ENCODE measurements around the gene MAP1LC3B2.

MAP1LC3B2 gene

DNA sequence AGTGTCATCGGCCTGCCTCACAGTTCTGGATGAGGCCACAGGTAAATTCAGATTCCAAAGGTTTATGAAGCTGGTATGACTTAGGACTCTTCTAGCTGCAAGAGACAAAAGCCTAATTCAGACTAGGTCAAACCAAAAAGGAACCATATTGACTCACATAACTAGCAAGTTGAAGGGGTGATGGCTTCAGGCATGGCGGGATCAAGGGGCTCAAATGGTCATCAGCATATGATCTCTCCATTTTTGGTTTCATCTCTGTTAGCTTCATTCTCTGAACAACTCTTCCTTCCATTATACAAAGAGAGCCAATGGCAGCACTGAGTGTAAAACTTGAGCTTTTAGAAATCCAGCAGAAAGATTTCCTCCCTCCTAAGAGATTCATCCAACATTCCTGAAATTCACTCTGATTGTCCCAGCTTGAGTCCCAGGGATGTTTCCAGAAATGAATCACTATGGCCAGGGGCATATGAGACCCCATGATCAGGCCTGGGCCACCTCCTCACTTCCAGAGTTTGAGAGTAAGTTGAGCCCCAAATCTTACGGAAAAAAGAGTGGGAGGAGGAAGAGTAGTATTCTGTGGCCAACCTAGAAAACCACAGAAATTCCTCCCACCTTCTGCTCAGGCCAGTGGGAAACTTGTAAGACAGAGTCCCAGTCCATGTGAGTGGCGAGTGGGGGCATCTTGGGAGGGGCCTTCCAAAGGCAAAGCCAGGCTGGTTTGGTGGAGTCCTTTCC is 2.0 kb upstream of the MAP1LC3B2 start:
- in situ Hi-C loops (cut with HindIII; ENCODE audit: low pct_ligation_motif_present, low sequenced_read_pairs), result no loop called here
- Histone ChIP-seq H3K27ac (no peak overlapping the region), H3K4me3 (ENCODE audit: low read depth, low read length) (no peak overlapping the region), H3K27me3 (replicated peaks) (no peaks in the 10 kb centered on the region), H3K36me3 (replicated peaks) (no peaks in the 10 kb centered on the region)
- no peak for DNase-seq
- TF ChIP-seq, protein P1, sequence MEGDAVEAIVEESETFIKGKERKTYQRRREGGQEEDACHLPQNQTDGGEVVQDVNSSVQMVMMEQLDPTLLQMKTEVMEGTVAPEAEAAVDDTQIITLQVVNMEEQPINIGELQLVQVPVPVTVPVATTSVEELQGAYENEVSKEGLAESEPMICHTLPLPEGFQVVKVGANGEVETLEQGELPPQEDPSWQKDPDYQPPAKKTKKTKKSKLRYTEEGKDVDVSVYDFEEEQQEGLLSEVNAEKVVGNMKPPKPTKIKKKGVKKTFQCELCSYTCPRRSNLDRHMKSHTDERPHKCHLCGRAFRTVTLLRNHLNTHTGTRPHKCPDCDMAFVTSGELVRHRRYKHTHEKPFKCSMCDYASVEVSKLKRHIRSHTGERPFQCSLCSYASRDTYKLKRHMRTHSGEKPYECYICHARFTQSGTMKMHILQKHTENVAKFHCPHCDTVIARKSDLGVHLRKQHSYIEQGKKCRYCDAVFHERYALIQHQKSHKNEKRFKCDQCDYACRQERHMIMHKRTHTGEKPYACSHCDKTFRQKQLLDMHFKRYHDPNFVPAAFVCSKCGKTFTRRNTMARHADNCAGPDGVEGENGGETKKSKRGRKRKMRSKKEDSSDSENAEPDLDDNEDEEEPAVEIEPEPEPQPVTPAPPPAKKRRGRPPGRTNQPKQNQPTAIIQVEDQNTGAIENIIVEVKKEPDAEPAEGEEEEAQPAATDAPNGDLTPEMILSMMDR (IDR thresholded peaks at IDR 0.05; ENCODE audit: low read depth, low read length, missing control alignments), result no peak

DNA sequence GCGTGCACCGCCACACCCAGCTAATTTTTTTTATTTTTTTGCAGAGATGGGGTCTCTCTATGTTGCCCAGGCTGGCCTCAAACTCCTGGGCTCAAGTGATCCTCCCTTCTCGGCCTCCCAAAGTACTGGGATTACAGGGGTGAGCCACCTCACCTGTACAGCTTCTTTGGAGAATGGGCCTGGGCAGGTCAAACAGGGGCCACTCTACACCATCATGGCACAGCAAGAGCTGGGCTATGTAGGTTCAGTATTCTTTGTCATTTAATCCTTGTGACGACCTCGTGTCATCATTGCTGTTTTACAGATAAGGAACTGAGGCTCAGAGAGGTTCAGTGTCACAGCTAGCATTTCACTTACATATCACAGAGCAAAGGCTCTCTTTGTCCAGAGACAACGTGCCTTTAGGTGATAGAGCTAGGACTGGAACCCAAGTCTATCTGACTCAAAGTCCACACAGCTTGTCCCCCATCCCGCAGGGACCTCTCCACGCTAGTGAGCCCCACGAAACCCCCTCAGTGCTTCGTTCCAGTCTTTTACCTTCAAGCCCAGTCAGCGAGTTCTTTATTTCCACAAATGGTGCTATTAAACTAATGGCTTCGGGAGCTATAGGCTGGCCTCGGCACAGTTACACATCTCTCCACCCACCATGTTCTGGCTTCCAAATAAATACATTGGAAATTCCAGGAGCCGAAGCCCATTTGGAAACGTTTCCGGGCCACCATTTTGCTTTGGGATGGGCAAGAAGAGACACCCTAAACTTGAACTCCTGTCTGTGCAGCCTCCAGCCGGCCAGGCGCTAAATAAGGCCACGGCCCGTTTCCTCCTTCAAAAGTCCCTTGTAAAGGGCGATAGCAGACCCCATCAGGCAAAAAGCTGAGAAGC is 660 bp upstream of the MAP1LC3B2 start:
- no peak overlapping the region for H3K27ac ChIP-seq
- in situ Hi-C loops (cut with HindIII; ENCODE audit: low pct_ligation_motif_present, low sequenced_read_pairs), result no loop called here
- no peak overlapping the region for H3K4me3 ChIP-seq (ENCODE audit: low read depth, low read length)
- DNase-seq, result no peak
- TF ChIP-seq, protein P1 (IDR thresholded peaks at IDR 0.05; ENCODE audit: low read depth, low read length, missing control alignments), result no peak
- H3K27me3 ChIP-seq (replicated peaks), result no peaks in the 10 kb centered on the region
- no peaks in the 10 kb centered on the region for H3K36me3 ChIP-seq (replicated peaks)

DNA sequence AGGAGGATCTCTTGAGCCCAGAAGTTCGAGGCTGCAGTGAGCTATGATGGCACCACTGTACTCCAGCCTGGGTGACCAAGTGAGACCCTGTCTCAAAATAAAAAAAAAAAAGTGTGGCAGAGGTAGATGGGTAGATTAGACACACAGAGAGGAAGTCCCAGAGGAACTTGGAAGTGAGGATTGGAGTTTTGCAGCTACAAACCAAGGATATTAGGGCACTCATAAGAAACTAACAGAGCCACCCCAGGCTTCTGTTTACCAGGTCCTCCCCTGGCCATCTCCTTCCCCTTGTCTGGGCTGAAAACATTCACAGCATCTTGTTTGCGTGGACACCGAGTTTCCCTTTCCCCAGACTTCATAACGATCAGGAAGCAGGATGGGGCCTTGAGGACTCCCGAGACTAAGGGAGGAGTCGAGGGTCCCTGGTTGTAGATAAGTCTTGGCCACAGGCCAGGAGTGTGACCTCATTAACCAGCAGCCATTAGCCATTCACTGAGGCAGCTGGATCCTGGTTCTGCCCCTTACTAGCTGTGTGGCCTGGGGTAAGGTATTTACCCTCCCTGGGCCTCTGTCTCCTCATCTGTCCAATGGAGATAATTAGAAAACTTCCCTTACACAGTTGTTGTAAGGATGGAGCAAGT is 2.1 kb downstream of the MAP1LC3B2 start:
- no peaks in the 10 kb centered on the region for H3K36me3 ChIP-seq (replicated peaks)
- H3K27ac ChIP-seq, result no peak overlapping the region
- DNase-seq, result no peak
- TF ChIP-seq, protein P1 (IDR thresholded peaks at IDR 0.05; ENCODE audit: low read depth, low read length, missing control alignments), result no peak
- H3K4me3 ChIP-seq (ENCODE audit: low read depth, low read length), result no peak overlapping the region
- no peaks in the 10 kb centered on the region for H3K27me3 ChIP-seq (replicated peaks)
- in situ Hi-C loops (cut with HindIII; ENCODE audit: low pct_ligation_motif_present, low sequenced_read_pairs), result no loop called here

DNA sequence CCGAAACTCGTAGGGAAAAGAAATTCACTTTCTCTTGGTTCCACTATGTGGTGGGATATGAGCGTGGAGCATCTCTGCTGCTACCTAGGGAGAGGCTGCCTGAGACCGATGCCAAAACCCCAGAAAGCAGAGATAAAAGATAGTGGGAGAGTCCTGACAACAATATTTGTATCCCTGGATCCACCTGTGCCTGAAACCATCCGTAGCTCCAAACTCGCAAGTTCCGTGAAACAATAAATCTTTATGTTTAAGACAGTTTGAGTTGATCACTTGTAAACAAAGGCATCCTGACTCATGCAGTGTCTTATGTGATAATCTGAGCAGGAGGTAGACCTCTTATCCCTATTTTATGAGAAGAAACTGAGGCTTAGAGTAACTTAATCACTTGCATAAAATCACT is 2.9 kb downstream of the MAP1LC3B2 start:
- H3K36me3 ChIP-seq (replicated peaks), result no peaks in the 10 kb centered on the region
- in situ Hi-C loops (cut with HindIII; ENCODE audit: low pct_ligation_motif_present, low sequenced_read_pairs), result no loop called here
- no peak overlapping the region for H3K4me3 ChIP-seq (ENCODE audit: low read depth, low read length)
- TF ChIP-seq, protein P1 (IDR thresholded peaks at IDR 0.05; ENCODE audit: low read depth, low read length, missing control alignments), result no peak
- DNase-seq, result no peak
- no peak overlapping the region for H3K27ac ChIP-seq
- H3K27me3 ChIP-seq (replicated peaks), result no peaks in the 10 kb centered on the region

DNA sequence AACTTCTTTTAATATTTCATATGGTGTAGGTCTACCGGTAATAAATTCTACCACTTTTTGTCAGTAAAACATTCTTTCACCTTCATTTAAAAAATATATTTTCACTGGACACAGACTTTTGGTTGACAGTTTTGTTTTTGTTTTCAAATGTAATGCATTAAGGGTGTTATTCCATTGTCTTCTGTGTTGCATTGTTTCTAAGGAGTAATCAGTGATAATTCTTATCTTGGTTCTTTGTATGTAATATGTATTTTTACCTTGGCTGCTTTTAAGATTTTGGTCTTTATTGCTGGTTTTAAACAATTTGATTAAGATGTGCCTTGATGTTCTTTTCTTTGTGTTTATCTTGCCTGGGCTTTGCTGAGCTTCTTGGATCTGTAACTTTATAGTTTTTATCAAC is 4.1 kb downstream of the MAP1LC3B2 start:
- Histone ChIP-seq H3K4me3 (ENCODE audit: low read depth, low read length) (no peak overlapping the region), H3K36me3 (replicated peaks) (no peaks in the 10 kb centered on the region), H3K27me3 (replicated peaks) (no peaks in the 10 kb centered on the region), H3K27ac (no peak overlapping the region)
- TF ChIP-seq, protein P1 (IDR thresholded peaks at IDR 0.05; ENCODE audit: low read depth, low read length, missing control alignments), result no peak
- in situ Hi-C loops (cut with HindIII; ENCODE audit: low pct_ligation_motif_present, low sequenced_read_pairs), result no loop called here
- no peak for DNase-seq

All from brain microvascular endothelial cell (primary cell).